Transverse colon (tissue), 4 donors: Measurements from ENCODE around the gene CDKN2C. TPM values are rescaled to one million over a fixed set of nuclear protein-coding genes. Genes with fewer than 3 reads are reported as not detected.
"Not testable (repeated sequence)": the region's sequence is repeated elsewhere in the genome, so short reads cannot be mapped to it uniquely, and the experiment has no call there.

ENCODE experiments used
- DNase-seq: peaks from one replicate; pipeline ENCODE4 v3.0.0-alpha.2; 2019
- H3K27ac ChIP-seq, 4 donors: fragments of 200-600 bp; sonication (generic); 2 replicates each; pipeline ENCODE4 v1.5.1; 2016 to 2018; ENCODE audit warnings: inconsistent platforms in 4 of 4
- H3K27me3 ChIP-seq: fragments of 200-600 bp; sonication (generic); 2 replicates; pipeline ENCODE4 v1.5.1; 2017; ENCODE audit warnings: inconsistent platforms
- H3K36me3 ChIP-seq, 4 donors: fragments of 200-600 bp; sonication (generic); 2 replicates each; pipeline ENCODE4 v1.5.1; 2017 to 2019; ENCODE audit warnings: inconsistent platforms in 4 of 4
- H3K4me1 ChIP-seq, 4 donors: fragments of 200-600 bp; sonication (generic); 2 replicates each; pipeline ENCODE4 v1.5.1; 2017 to 2020; ENCODE audit warnings: inconsistent platforms in 4 of 4
- H3K4me3 ChIP-seq, 4 donors: fragments of 200-600 bp; sonication (generic); 1 replicate in 1 of 4; 2 replicates in 3 of 4; pipeline versions ENCODE4 v1.5.1 to v1.6.1; 2017 to 2019; ENCODE audit warnings: inconsistent platforms in 4 of 4
- H3K9me3 ChIP-seq, 2 donors: fragments of 200-600 bp; sonication (generic); 2 replicates each; pipeline ENCODE4 v1.5.1; 2017 to 2019; ENCODE audit warnings: inconsistent platforms in 2 of 2
- CTCF ChIP-seq, 5 experiments: fragments of 200-600 bp in 3 of 5; fragments of 450-650 bp in 2 of 5; sonication (generic) in 3 of 5; IDR thresholded peaks; 1 replicate in 2 of 5; 2 replicates in 3 of 5; pipeline ENCODE4 v1.5.1; 2016 to 2017; ENCODE audit warnings: antibody characterized with exemption in 5 of 5, inconsistent platforms in 3 of 5, mild to moderate bottlenecking in 2 of 5, moderate library complexity in 1 of 5
- EP300 ChIP-seq: sonication (generic); formaldehyde crosslinking; IDR thresholded peaks from one replicate; pipeline ENCODE4 v1.6.1; 2017; ENCODE audit warnings: antibody characterized with exemption, low read depth
- POLR2A ChIP-seq: fragments of 450-650 bp; IDR thresholded peaks from one replicate; pipeline ENCODE4 v1.6.1; 2016; ENCODE audit warnings: antibody characterized with exemption, mild to moderate bottlenecking, moderate library complexity
- POLR2AphosphoS5 ChIP-seq, 3 donors: sonication (generic); formaldehyde crosslinking; IDR thresholded peaks; one replicate each; pipeline ENCODE4 v1.6.1; 2016; ENCODE audit warnings: antibody characterized with exemption in 3 of 3
- WGBS, 2 donors: methylation state at CpG; one replicate each; pipeline ENCODE4 v1.1.5; 2018; ENCODE audit warnings: low coverage in 1 of 2; 5-methylcytosine and 5-hydroxymethylcytosine counted together
- in situ Hi-C, 4 donors: fragments of 200-750 bp; cut with MboI; loops; one replicate each; pipeline versions ENCODE4 v1.15.0 to v1.15.1; 2017; ENCODE audit warnings: low sequenced_read_pairs in 3 of 4, low pct_ligation_motif_present in 1 of 4, low pct_unique_long_range_greater_than_20kb in 1 of 4
- intact Hi-C: fragments of 100-400 bp; cut with DNase I; formaldehyde crosslinking; loops from one replicate; pipeline ENCODE4 v1.15.1; 2023; ENCODE audit warnings: low total_unique reads
- total RNA-seq, 4 donors: library from RNA; depleted of rRNA; stranded (reverse); fragments of >200 nt; gene quantifications; one replicate each; pipeline ENCODE4 v1.1.0, GENCODE V29; 2016

CDKN2C gene
- total RNA-seq, 4 donors from 2014 or later, result 6.7 to 10.3 (median 7.4) TPM; not detected in 1

- TF ChIP-seq POLR2AphosphoS5 (IDR thresholded peaks at IDR 0.05) (no peak), CTCF (IDR thresholded peaks at IDR 0.05) (peak; percentile 54 to 63 (median 57))
- Histone ChIP-seq H3K36me3 (no peaks in the 10 kb centered on the region), H3K27me3 (no peaks in the 10 kb centered on the region), H3K9me3 (no peaks in the 10 kb centered on the region), H3K27ac (no peak overlapping the region), H3K4me3 (no peak overlapping the region), H3K4me1 (peaks cover 0 to 16% (median 7%) of the 10 kb centered on the region in 4 donors)
- in situ Hi-C loops (loop anchor here (10.0 to 25.0 kb wide), 3 partner anchors 108 to 258 kb away; no protein-coding TSS in a partner anchor), intact Hi-C loops (no loop called here)
- 27 to 37% methylated on average over 2 of the region's 2 CpGs for WGBS, 2 donors
- no peak for DNase-seq
Measured at GRCh38 chr1:50929376-50929958, 40.6 kb upstream of the CDKN2C start.

GRCh38 chr1:50930193-50930592 lies 39.9 kb upstream of the CDKN2C start:
- Histone ChIP-seq H3K27ac (no peak overlapping the region), H3K9me3 (no peaks in the 10 kb centered on the region), H3K4me1 (peaks cover 0 to 16% (median 7%) of the 10 kb centered on the region in 4 donors), H3K4me3 (no peak overlapping the region), H3K27me3 (no peaks in the 10 kb centered on the region), H3K36me3 (no peaks in the 10 kb centered on the region)
- in situ Hi-C loops, result loop anchor here (25.0 kb wide), 2 partner anchors 107 to 257 kb away; no protein-coding TSS in a partner anchor
- intact Hi-C loops, result no loop called here
- TF ChIP-seq POLR2A, result no peak
- TF ChIP-seq POLR2AphosphoS5 (IDR thresholded peaks at IDR 0.05), result no peak
- TF ChIP-seq EP300, result no peak
- TF ChIP-seq CTCF (IDR thresholded peaks at IDR 0.05), result no peak
- no peak for DNase-seq

GRCh38 chr1:50930965-50931737 lies 38.9 kb upstream of the CDKN2C start:
- no peak for DNase-seq
- no peak overlapping the region for H3K27ac ChIP-seq
- H3K36me3 ChIP-seq, result no peaks in the 10 kb centered on the region
- intact Hi-C loops, result no loop called here
- TF ChIP-seq EP300 (no peak), CTCF (IDR thresholded peaks at IDR 0.05) (no peak), POLR2A (no peak), POLR2AphosphoS5 (IDR thresholded peaks at IDR 0.05) (no peak)
- H3K4me1 ChIP-seq, result peaks cover 0 to 16% (median 8%) of the 10 kb centered on the region in 4 donors
- no peaks in the 10 kb centered on the region for H3K9me3 ChIP-seq
- in situ Hi-C loops, result loop anchor here (25.0 kb wide), 2 partner anchors 106 to 256 kb away; no protein-coding TSS in a partner anchor
- no peak overlapping the region for H3K4me3 ChIP-seq
- WGBS, 2 donors, result 74 to 83% methylated on average over 6 of the region's 6 CpGs
- no peaks in the 10 kb centered on the region for H3K27me3 ChIP-seq

GRCh38 chr1:50932043-50932442 lies 38.0 kb upstream of the CDKN2C start:
- intact Hi-C loops, DNase-seq, H3K36me3 ChIP-seq, H3K27me3 ChIP-seq, H3K27ac ChIP-seq, H3K9me3 ChIP-seq, H3K4me3 ChIP-seq: not testable (repeated sequence)
- peaks cover 0 to 16% (median 9%) of the 10 kb centered on the region in 4 donors for H3K4me1 ChIP-seq
- WGBS, 2 donors, result 94 to 97% methylated on average over 4 of the region's 4 CpGs
- in situ Hi-C loops, result loop anchor here (25.0 kb wide), 2 partner anchors 105 to 255 kb away; no protein-coding TSS in a partner anchor

- intact Hi-C loops, H3K27ac ChIP-seq, H3K27me3 ChIP-seq, H3K9me3 ChIP-seq, H3K36me3 ChIP-seq, H3K4me3 ChIP-seq, DNase-seq: not testable (repeated sequence)
- H3K4me1 ChIP-seq, result peaks cover 0 to 16% (median 9%) of the 10 kb centered on the region in 4 donors
- in situ Hi-C loops, result loop anchor here (25.0 kb wide), 2 partner anchors 104 to 254 kb away; no protein-coding TSS in a partner anchor
- WGBS, 2 donors, result 92% methylated on average over 3 of the region's 3 CpGs
Measured at GRCh38 chr1:50933770-50934169, 36.3 kb upstream of the CDKN2C start.
